ENCODE results near the gene VAT1L.

Gene VAT1L

GRCh38 chr16:77995843-77996455 lies 207.6 kb downstream of the VAT1L start:
- DNase-seq: no peak

GRCh38 chr16:77998350-77999023 lies 210.1 kb downstream of the VAT1L start:
- no peak for DNase-seq

GRCh38 chr16:78001451-78002025 lies 213.2 kb downstream of the VAT1L start:
- no peak for DNase-seq

GRCh38 chr16:78002915-78003538 lies 214.7 kb downstream of the VAT1L start:
- DNase-seq: peak; percentile 44

GRCh38 chr16:78004517-78004916 lies 216.2 kb downstream of the VAT1L start:
- no peak for DNase-seq

GRCh38 chr16:78005881-78006280 lies 217.5 kb downstream of the VAT1L start:
- DNase-seq: no peak

- no peak for DNase-seq
Measured at GRCh38 chr16:78007121-78007520, 218.8 kb downstream of the VAT1L start.

- DNase-seq: no peak
Measured at GRCh38 chr16:78022347-78023060, 234.1 kb downstream of the VAT1L start, which contains the start of gene CLEC3A. Gene CLEC3A, plus strand, starts transcription at chr16:78022548. Its CDS starts 79 bp downstream, at chr16:78022627.

- no peak for DNase-seq
Measured at GRCh38 chr16:78024159-78024558, 235.8 kb downstream of the VAT1L start.

- no peak for DNase-seq
Measured at GRCh38 chr16:78025631-78026030, 237.3 kb downstream of the VAT1L start.

- no peak for DNase-seq
Measured at GRCh38 chr16:78028018-78028417, 239.7 kb downstream of the VAT1L start.

All from activated T-cell treated with anti-CD3 and anti-CD28 coated beads for 4 hours (primary cell).